ENCODE results near the gene STRN3. TPM values are rescaled to one million over a fixed set of nuclear protein-coding genes. Genes with fewer than 3 reads are reported as not detected.

The STRN3 gene
- total and polyA plus RNA-seq, 10 donors, result 7.6 to 50.1 (median 34.3) TPM

GRCh38 chr14:30949651-30950050, 76.5 kb downstream of the STRN3 start:
- Histone ChIP-seq H3K4me3 (no peak overlapping the region), H3K4me1 (no peaks in the 10 kb centered on the region), H3K27ac (no peak overlapping the region), H3K36me3 (peaks cover 3 to 100% (median 53%) of the 10 kb centered on the region in 6 donors), H3K27me3 (replicated peaks in 1 of 7) (no peaks in the 10 kb centered on the region), H3K9me3 (no peaks in the 10 kb centered on the region)
- no peak for DNase-seq
- 95 to 100% (median 100%) methylated on average over 2 of the region's 2 CpGs for WGBS, 5 donors
- intact Hi-C loops (cut with DNase I; ENCODE audit: low total_unique reads), result no loop called here
- no peak for TF ChIP-seq POLR2A (IDR thresholded peaks at IDR 0.05)
- TF ChIP-seq CTCF (IDR thresholded peaks at IDR 0.05 in 8 of 11, conservative IDR thresholded peaks at IDR 0.05 in 3 of 11), result no peak
- TF ChIP-seq POLR2AphosphoS5 (IDR thresholded peaks at IDR 0.05), result no peak

- intact Hi-C loops (cut with DNase I; ENCODE audit: low total_unique reads), result no loop called here
- Histone ChIP-seq H3K36me3 (peaks cover 3 to 95% (median 37%) of the 10 kb centered on the region in 6 donors), H3K27me3 (replicated peaks in 1 of 7) (no peaks in the 10 kb centered on the region), H3K4me3 (no peak overlapping the region), H3K4me1 (no peaks in the 10 kb centered on the region), H3K9me3 (no peaks in the 10 kb centered on the region), H3K27ac (no peak overlapping the region)
- no peak for DNase-seq
- TF ChIP-seq CTCF (IDR thresholded peaks at IDR 0.05 in 8 of 11, conservative IDR thresholded peaks at IDR 0.05 in 3 of 11) (no peak), POLR2A (IDR thresholded peaks at IDR 0.05) (no peak), POLR2AphosphoS5 (IDR thresholded peaks at IDR 0.05) (no peak)
- WGBS, 5 donors, result 88 to 95% (median 92%) methylated on average over 4 of the region's 4 CpGs
Observed at GRCh38 chr14:30943694-30944093, 82.5 kb downstream of the STRN3 start.

- Histone ChIP-seq H3K4me3 (no peak overlapping the region), H3K9me3 (no peaks in the 10 kb centered on the region), H3K4me1 (no peaks in the 10 kb centered on the region), H3K36me3 (peaks cover 0 to 92% (median 26%) of the 10 kb centered on the region in 6 donors), H3K27me3 (replicated peaks in 1 of 7) (no peaks in the 10 kb centered on the region), H3K27ac (no peak overlapping the region)
- TF ChIP-seq POLR2AphosphoS5 (IDR thresholded peaks at IDR 0.05), result no peak
- no peak for TF ChIP-seq CTCF (IDR thresholded peaks at IDR 0.05 in 8 of 11, conservative IDR thresholded peaks at IDR 0.05 in 3 of 11)
- no peak for TF ChIP-seq POLR2A (IDR thresholded peaks at IDR 0.05)
- 97 to 100% (median 99%) methylated on average over 4 of the region's 4 CpGs for WGBS, 5 donors
- DNase-seq, result no peak
- intact Hi-C loops (cut with DNase I; ENCODE audit: low total_unique reads), result no loop called here
Observed at GRCh38 chr14:30940886-30941285, 85.3 kb downstream of the STRN3 start.

- H3K27ac ChIP-seq, result no peak overlapping the region
- TF ChIP-seq POLR2AphosphoS5 (IDR thresholded peaks at IDR 0.05) (no peak), POLR2A (IDR thresholded peaks at IDR 0.05) (no peak), CTCF (IDR thresholded peaks at IDR 0.05 in 8 of 11, conservative IDR thresholded peaks at IDR 0.05 in 3 of 11) (no peak)
- intact Hi-C loops (cut with DNase I; ENCODE audit: low total_unique reads), result no loop called here
Observed at GRCh38 chr14:30938617-30939016, 87.6 kb downstream of the STRN3 start.

More at GRCh38 chr14:30938617-30939016, 87.6 kb downstream of the STRN3 start:
- WGBS, 5 donors, result 91 to 96% (median 94%) methylated on average over 2 of the region's 2 CpGs
- no peaks in the 10 kb centered on the region for H3K27me3 ChIP-seq (replicated peaks in 1 of 7)
- H3K36me3 ChIP-seq, result peaks cover 0 to 93% (median 31%) of the 10 kb centered on the region in 6 donors
- no peaks in the 10 kb centered on the region for H3K9me3 ChIP-seq
- H3K4me1 ChIP-seq, result no peaks in the 10 kb centered on the region
- H3K4me3 ChIP-seq, result no peak overlapping the region
- DNase-seq, result no peak

All from spleen (tissue), 11 donors.